Natural killer cell (primary cell): ENCODE measurements around the gene MCCC2. TPM values are rescaled to one million over a fixed set of nuclear protein-coding genes. Genes with fewer than 3 reads are reported as not detected.

Source experiments
- ATAC-seq, 3 donors: fragments of 150-1000 bp in 2 of 3; fragments of 200-7000 bp in 1 of 3; cut with Tn5 transposase; 1 replicate in 1 of 3; 2 replicates in 2 of 3; pipeline ENCODE4 v1.10.0; 2021; ENCODE audit warnings: mild to moderate bottlenecking in 2 of 3, moderate library complexity in 2 of 3
- DNase-seq, 2 donors: peaks; one replicate each; pipeline versions ENCODE4 v3.0.0 to v3.0.0-alpha.2; 2013 to 2021; ENCODE audit warnings: mixed read lengths in 1 of 2
- H3K27ac ChIP-seq: one replicate; pipeline ENCODE4 v1.5.1; 2013; ENCODE audit warnings: mild to moderate bottlenecking, low read length
- H3K27me3 ChIP-seq: one replicate; pipeline ENCODE4 v1.6.1; 2013; ENCODE audit warnings: low read length; ENCODE audit not compliant: control insufficient read depth, insufficient read depth
- H3K36me3 ChIP-seq: one replicate; pipeline ENCODE4 v1.6.1; 2013; ENCODE audit warnings: low read length; ENCODE audit not compliant: control insufficient read depth, insufficient read depth
- H3K4me1 ChIP-seq: one replicate; pipeline ENCODE4 v1.6.1; 2013; ENCODE audit warnings: low read length; ENCODE audit not compliant: control insufficient read depth, insufficient read depth
- H3K4me3 ChIP-seq: one replicate; pipeline ENCODE4 v1.5.1; 2013; ENCODE audit warnings: low read length
- H3K9me3 ChIP-seq: one replicate; pipeline ENCODE4 v1.6.1; 2013; ENCODE audit warnings: low read length; ENCODE audit not compliant: control insufficient read depth, insufficient read depth
- H3K27ac Mint-ChIP-seq, 2 donors: one replicate each; pipeline ENCODE4 v1.8.0; 2022; ENCODE audit warnings: mild to moderate bottlenecking in 2 of 2, mixed read lengths in 2 of 2, moderate library complexity in 1 of 2
- H3K27me3 Mint-ChIP-seq, 2 donors: one replicate each; pipeline ENCODE4 v1.8.0; 2022; ENCODE audit warnings: low read depth in 2 of 2, mixed read lengths in 2 of 2
- H3K36me3 Mint-ChIP-seq: one replicate; pipeline ENCODE4 v1.8.0; 2022; ENCODE audit warnings: mixed read lengths
- H3K4me1 Mint-ChIP-seq, 2 donors: one replicate each; pipeline ENCODE4 v1.8.0; 2022; ENCODE audit warnings: mixed read lengths in 2 of 2
- H3K4me3 Mint-ChIP-seq: one replicate; pipeline ENCODE4 v1.8.0; 2022; ENCODE audit warnings: mild to moderate bottlenecking, moderate library complexity, mixed read lengths
- H3K9me3 Mint-ChIP-seq, 2 donors: one replicate each; pipeline ENCODE4 v1.8.0; 2022; ENCODE audit warnings: mixed read lengths in 2 of 2
- CTCF ChIP-seq: fragments of 200-600 bp; IDR thresholded peaks from one replicate; pipeline ENCODE4 v1.8.0; 2022; ENCODE audit warnings: antibody characterized with exemption
- WGBS: methylation state at CpG from one replicate; pipeline ENCODE4 v1.1.7; 2013; ENCODE audit warnings: missing lambda C conversion rate; ENCODE audit not compliant: insufficient coverage; 5-methylcytosine and 5-hydroxymethylcytosine counted together
- intact Hi-C: fragments of 100-400 bp; cut with micrococcal nuclease; formaldehyde crosslinking; loops from one replicate; pipeline ENCODE4 v1.14.2; 2022
- total RNA-seq, 4 donors: library from RNA; stranded (reverse); fragments of 120-200 nt in 1 of 4; gene quantifications; one replicate each; pipeline versions ENCODE4 v1.2.3 to v1.2.4, GENCODE V29; 2013 to 2022

Gene MCCC2
- total RNA-seq, 3 donors from 2014 or later (not counting 1 experiment from before 2014, with no cell fraction given): 23.3 to 35.2 (median 32.5) TPM

- Mint-ChIP-seq H3K4me1 (peaks cover 16 to 18% of the 10 kb centered on the region in 2 donors), H3K27me3 (no peaks in the 10 kb centered on the region), H3K27ac (no peak overlapping the region), H3K4me3 (no peak overlapping the region), H3K9me3 (no peaks in the 10 kb centered on the region), H3K36me3 (peaks cover 8% of the 10 kb centered on the region)
- no peak overlapping the region for H3K4me3 ChIP-seq
- intact Hi-C loops: no loop called here
- H3K36me3 ChIP-seq: peaks cover 15% of the 10 kb centered on the region
- H3K27me3 ChIP-seq: no peaks in the 10 kb centered on the region
- TF ChIP-seq CTCF: no peak
- no peaks in the 10 kb centered on the region for H3K4me1 ChIP-seq
- no peaks in the 10 kb centered on the region for H3K9me3 ChIP-seq
- ATAC-seq (no peak), DNase-seq (no peak)
- no peak overlapping the region for H3K27ac ChIP-seq
- WGBS: 79% methylated on average over 3 of the region's 4 CpGs
These were observed 28.7 kb downstream of the MCCC2 start for GRCh38 chr5:71615809-71616208.

- no peaks in the 10 kb centered on the region for H3K9me3 ChIP-seq
- H3K4me3 ChIP-seq: no peak overlapping the region
- no peaks in the 10 kb centered on the region for H3K27me3 Mint-ChIP-seq
- peaks cover 34 to 43% of the 10 kb centered on the region in 2 donors for H3K4me1 Mint-ChIP-seq
- H3K27ac ChIP-seq: no peak overlapping the region
- TF ChIP-seq CTCF: no peak
- H3K27ac Mint-ChIP-seq: no peak overlapping the region
- H3K4me1 ChIP-seq: peaks cover 3% of the 10 kb centered on the region
- H3K4me3 Mint-ChIP-seq: no peak overlapping the region
- 100% methylated on average over 2 of the region's 2 CpGs for WGBS
- intact Hi-C loops: no loop called here
- DNase-seq (no peak), ATAC-seq (no peak)
- peaks cover 8% of the 10 kb centered on the region for H3K36me3 Mint-ChIP-seq
- no peaks in the 10 kb centered on the region for H3K27me3 ChIP-seq
- no peaks in the 10 kb centered on the region for H3K9me3 Mint-ChIP-seq
- H3K36me3 ChIP-seq: peaks cover 19% of the 10 kb centered on the region
These were observed 33.5 kb downstream of the MCCC2 start for GRCh38 chr5:71620630-71621029.

GRCh38 chr5:71621268-71621667, 34.1 kb downstream of the MCCC2 start:
- no peak for ATAC-seq
- H3K4me1 Mint-ChIP-seq: peaks cover 34 to 43% of the 10 kb centered on the region in 2 donors
- WGBS: 90% methylated on average over 3 of the region's 3 CpGs
- no peak overlapping the region for H3K27ac Mint-ChIP-seq
- DNase-seq: no peak
- Histone ChIP-seq H3K4me3 (no peak overlapping the region), H3K27ac (no peak overlapping the region), H3K36me3 (peaks cover 15% of the 10 kb centered on the region), H3K4me1 (peaks cover 3% of the 10 kb centered on the region), H3K27me3 (no peaks in the 10 kb centered on the region), H3K9me3 (no peaks in the 10 kb centered on the region)
- intact Hi-C loops: no loop called here
- H3K9me3 Mint-ChIP-seq: no peaks in the 10 kb centered on the region
- no peak for TF ChIP-seq CTCF
- H3K36me3 Mint-ChIP-seq: peaks cover 8% of the 10 kb centered on the region
- H3K27me3 Mint-ChIP-seq: no peaks in the 10 kb centered on the region
- no peak overlapping the region for H3K4me3 Mint-ChIP-seq

GRCh38 chr5:71621741-71622140, 34.6 kb downstream of the MCCC2 start:
- no peak for TF ChIP-seq CTCF
- peaks cover 8% of the 10 kb centered on the region for H3K36me3 Mint-ChIP-seq
- DNase-seq: no peak
- H3K4me1 Mint-ChIP-seq: peaks cover 34 to 40% of the 10 kb centered on the region in 2 donors
- no peak overlapping the region for H3K27ac ChIP-seq
- no peaks in the 10 kb centered on the region for H3K27me3 Mint-ChIP-seq
- 94% methylated on average over 2 of the region's 2 CpGs for WGBS
- no peak overlapping the region for H3K4me3 ChIP-seq
- H3K27ac Mint-ChIP-seq: no peak overlapping the region
- intact Hi-C loops: no loop called here
- H3K36me3 ChIP-seq: peaks cover 11% of the 10 kb centered on the region
- H3K9me3 ChIP-seq: no peaks in the 10 kb centered on the region
- no peak for ATAC-seq
- H3K27me3 ChIP-seq: no peaks in the 10 kb centered on the region
- peaks cover 3% of the 10 kb centered on the region for H3K4me1 ChIP-seq
- H3K9me3 Mint-ChIP-seq: no peaks in the 10 kb centered on the region
- H3K4me3 Mint-ChIP-seq: no peak overlapping the region
